NCI-H1694 (cell line): ENCODE data around the gene NRTN.
A peak's percentile ranks its signal among the peaks of the same experiment; 100 is the strongest.

Experiments used
- DNase-seq: peaks from one replicate; lab custom pipeline; 2025; lab: John Stamatoyannopoulos, UW

The NRTN gene

GRCh38 chr19:5814852-5815246 is 10.0 kb downstream of the NRTN start:
- DNase-seq: no peak

DNA sequence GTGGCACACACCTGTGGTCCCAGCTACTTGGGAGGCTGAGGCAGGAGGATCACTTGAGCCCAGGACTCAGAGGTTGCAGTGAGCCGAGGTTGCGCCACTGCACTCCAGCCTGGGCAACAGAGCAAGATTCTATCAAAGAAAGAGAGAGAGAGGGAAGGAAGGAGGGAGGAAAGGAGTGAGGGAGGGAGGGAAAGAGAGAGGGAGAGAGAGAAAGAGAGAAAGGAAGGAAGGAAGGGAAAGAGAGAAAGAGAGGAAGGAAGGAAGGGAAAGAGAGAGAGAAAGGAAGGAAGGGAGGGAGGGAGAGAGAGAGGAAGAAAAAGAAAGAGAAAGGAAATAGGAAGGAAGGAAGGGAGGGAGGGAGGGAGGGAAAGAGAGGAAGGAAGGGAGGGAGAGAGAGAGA is 12.4 kb downstream of the NRTN start:
- no peak for DNase-seq

DNA sequence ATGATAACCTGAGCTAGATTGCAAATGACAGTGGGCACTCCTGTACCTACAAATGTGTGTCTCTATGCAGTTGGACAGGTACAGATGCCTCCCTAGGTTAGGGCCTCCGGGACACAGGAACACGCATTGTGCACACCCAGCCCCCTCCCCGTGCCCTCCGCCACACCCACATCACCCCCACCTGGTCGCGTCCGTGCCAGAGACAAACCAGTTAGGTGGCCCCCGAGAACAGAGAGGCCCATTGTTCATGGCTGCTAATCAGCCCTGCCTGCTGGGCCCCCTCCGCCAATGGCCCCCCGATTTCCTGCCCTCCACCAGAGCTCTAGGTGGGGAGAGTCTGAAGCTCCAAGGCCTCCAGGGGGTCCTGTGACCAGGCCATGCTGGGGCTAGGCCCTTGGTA is 13.7 kb downstream of the NRTN start:
- DNase-seq: no peak

DNA sequence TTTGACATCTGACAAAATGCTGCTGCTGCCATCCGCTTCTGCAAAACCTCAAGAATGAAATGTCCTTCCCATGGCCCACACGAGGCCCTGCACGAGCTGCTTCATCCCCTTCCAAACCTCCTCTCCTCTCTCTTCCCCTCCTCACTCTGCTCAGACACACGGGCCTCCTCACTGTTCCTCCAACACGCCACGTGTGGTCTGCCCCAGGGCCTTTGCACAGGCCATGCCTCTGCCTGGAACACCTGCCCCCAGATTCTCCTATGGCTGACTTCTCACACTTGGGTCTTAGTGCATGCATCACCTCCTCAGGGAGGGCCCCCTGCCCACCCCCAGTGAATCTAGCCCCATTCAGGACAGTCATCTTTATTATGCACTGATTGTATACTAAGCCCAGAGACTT is 15.9 kb downstream of the NRTN start:
- no peak for DNase-seq

DNA sequence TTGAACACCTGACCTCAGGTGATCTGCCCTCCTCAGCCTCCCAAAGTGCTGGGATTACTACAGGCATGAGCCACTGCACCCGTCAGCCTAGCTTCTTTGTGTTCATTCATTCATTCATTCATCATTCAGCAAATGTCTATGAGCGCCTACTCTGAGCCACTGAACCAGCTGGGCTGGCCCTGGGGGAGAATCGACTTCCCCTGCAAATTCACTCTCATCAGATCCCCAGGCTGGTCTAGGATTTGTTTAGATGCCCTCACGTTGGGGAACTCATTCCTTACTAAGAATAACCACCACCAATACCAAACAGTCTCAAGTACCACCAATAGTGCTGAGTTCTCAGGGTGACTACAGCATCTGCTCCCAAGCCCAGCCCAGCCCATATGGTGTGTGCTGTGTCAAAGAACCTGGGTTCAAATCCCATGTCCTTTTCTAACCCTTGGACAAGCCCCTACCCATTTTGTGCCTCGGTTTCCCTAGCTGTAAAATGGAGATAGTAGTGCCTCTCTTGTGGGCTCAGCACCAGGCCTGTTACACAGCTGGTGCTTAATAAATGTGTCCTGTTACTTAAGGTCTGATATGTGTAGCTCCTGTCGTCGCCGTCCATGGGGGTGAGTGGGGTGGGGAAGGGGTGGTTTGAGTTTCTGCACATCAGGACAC is 16.8 kb downstream of the NRTN start:
- DNase-seq: no peak

- DNase-seq: no peak
Measured at GRCh38 chr19:5822181-5822844, 17.4 kb downstream of the NRTN start.

GRCh38 chr19:5823579-5824281 is 18.9 kb downstream of the NRTN start:
- DNase-seq: no peak

DNA sequence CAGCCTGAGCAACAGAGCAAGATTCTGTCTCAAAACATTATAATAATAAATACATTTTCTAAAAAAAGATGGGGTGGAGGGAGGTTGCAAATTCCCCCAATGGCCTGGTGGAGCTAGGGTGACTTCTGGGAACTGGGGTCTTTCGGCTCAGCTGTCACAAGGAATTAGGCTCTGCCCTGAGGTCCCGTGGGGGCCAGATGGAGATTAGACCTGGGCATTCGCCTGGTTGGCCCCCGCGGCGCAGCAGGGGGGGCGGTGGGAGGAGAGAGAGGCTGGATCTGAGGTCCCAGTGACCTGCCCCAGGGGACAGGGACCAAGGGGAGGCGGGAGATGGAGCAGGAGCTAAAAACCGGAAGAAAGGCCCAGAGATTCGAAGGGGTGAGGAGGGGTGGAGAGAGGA is 19.9 kb downstream of the NRTN start:
- DNase-seq: no peak

DNA sequence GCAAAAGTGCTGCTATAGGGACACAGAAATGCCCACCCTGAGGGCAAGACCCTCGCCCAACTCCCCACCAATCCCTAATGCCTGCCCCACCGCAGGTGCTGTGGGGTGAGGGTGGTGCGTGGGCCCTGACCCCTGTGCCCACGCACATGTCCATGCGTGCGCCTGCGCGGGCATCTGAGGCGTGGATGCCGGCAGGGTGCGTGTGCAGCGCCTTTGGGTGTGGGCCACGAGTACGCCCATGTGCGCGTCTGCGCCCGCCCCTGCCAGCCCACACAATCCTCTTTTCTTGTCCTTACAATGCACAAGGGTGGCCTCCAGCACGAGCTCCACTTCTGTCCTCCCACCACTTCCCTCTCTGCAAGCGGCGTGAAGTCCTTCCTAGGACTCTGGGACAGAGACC is 20.3 kb downstream of the NRTN start:
- DNase-seq: no peak

DNA sequence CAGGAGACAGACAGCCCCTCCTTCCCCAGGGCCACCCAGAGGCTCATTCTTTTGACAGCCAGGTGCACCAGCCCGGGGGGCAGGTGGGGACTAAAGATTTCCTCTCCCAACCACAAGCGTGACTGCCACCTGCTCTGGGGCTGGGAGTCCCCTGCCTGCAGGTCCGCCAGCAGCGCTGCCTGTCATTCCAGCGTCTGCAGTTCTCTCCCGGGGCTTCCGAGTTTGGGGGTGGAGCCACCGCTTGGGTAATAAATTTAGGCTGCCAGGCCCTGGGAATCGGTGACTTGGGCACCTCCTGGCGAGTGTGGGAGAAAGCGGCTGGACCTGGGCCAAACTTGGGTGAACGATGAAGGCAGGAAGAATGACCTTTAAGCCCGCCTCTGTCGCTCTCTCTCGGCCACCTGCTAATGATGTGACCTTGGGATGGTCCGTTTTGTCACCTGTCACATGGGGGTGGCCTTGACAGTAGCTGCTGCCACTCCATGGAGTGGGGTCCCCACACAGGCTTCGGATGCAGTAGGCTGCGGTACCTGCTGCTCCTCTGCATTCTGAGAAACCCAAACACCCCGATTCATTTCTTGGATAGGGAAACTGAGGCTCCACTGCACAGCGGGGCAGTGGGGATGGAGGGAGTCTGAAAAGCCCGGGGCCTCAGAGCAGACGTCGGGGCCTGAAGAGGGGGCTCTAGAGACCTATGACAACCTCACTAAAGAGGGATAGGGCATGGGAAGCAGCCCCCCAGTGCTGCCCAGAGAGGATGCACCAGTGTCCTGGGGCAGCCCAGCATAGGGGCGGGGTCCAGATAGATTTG is 21.9 kb downstream of the NRTN start:
- DNase-seq: peak; percentile 38

DNA sequence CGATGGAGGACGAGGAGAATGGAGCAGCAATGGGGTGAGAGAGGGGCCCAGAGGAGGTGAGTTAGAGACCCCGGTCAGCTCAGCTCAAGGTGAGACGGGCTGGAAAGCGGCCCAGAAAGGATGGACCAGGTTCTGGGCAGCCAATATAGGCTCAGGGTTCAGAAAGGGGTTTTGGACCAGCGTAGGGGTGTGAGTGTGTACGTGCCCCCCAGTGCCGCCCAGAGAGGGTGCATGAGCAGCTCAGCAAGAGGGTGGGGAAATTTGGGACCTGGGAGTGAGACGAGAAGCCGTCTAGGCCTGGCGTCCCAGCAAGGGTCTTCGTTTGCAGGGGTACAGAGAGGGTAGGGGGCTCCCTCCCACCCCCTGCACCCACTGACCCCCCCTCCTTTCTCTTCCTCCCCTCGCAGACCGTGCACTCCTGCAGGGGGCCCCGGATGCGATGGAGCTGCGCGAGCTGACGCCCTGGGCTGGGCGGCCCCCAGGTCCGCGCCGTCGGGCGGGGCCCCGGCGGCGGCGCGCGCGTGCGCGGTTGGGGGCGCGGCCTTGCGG is 22.5 kb downstream of the NRTN start:
- DNase-seq: no peak

GRCh38 chr19:5827891-5828660 is 23.2 kb downstream of the NRTN start:
- DNase-seq: no peak

- peak; percentile 9 for DNase-seq
Measured at GRCh38 chr19:5828661-5829566, 24.0 kb downstream of the NRTN start.

DNA sequence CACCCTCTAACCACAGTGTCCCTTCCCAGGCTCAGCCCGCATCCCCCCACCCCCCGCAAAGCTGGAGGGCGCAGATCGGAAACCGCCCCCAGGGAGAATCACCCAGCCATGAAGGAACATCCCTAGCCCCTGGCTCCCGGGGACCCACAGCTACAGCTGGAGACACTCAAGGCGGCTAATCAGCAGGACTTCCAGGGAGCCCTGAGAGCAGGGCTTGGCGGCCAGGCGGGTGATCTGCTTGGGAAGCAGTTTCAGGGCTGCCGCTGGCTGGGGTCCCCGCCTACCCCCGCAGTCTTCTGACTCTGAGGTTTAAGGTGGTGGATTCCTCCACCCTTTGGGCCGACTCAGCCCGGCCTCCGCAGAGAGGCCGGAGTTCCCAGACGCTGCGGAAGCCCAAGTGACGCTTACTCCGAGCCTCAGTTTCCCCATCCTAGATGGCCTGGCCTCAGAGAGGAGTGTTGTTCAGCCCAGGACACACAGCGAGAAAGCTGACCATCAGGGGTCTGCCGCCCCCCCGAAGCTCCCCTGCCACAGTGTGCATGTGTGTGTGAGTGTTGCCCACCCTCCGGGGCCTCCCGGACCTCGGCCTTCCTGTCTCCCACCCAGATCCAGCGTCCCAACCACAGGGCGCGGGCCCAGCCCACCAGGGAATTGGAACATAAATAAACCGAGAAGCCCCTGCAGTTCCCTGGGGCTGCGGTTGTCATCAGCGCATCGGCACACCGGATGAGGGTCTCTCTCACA is 24.9 kb downstream of the NRTN start:
- no peak for DNase-seq

DNA sequence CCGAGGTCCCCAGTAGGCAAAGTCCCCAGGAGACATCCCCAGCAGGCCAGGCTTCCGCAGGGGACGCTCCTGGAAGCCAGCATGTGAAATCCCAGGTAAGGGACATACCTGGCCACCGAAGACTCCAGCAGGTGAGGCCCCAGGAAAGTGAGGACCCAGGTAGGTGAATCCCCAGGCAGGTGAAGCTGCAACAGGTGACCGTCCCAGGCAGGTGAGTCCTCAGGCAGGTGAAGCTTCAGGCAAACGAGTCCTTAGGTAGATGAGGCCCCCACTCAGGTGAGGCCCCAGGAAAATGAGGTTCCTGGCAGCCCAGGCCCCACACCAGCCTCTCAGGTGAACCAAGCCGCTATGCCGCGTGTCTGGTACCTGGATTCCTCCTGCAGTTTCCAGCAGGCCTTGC is 26.3 kb downstream of the NRTN start:
- no peak for DNase-seq

DNA sequence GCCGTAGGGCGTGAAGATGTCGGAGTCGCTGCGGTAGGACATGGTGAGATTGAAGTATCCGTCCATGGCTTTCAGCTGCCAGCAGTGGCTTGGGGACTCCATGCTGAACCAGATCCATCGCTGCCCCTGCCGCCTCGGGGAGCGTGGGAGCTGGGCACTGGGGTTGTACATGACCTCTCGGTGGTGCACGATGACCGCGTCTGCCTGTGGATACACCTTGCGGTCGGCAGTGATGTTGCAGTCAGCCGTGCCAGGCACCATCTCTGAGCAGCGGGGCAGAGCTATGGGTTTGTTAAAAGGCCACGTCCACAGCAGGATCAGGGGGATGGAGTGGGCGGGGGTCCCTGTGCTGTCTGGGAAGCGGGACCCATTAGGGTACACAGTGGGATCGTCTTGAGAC is 27.2 kb downstream of the NRTN start:
- DNase-seq: no peak

DNA sequence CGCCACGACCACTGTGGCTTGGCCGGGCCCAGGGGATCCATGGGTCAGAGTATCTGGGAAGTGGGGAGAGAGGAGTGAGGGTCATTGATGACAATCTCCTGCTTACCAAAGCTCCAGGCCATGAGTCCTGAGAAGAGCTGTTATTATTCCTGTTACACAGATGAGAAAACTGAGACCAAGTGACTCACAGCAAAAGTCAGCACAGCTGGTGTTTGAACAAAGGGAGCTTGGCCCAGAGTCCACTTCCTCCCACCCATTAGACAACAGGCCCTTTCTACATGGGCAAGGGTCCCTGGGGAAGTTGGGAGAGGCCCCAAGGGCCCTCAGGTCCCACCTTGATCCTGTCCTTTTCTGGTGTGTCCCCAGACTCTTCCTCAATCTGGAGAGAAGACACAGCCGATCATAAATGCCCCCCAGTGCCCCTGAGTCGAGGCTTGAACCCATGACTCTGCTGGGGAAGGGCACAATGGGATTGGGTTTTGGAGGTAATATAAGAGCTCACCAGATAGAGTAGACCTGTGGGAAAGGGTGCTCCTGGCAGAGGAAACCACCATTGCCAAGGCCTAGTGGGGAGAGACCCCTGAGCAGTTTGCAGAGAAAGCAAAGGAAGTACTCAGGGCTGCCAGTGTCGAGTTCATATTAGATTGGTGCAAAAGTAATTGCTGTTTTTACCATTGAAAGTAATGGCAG is 27.8 kb downstream of the NRTN start:
- no peak for DNase-seq

DNA sequence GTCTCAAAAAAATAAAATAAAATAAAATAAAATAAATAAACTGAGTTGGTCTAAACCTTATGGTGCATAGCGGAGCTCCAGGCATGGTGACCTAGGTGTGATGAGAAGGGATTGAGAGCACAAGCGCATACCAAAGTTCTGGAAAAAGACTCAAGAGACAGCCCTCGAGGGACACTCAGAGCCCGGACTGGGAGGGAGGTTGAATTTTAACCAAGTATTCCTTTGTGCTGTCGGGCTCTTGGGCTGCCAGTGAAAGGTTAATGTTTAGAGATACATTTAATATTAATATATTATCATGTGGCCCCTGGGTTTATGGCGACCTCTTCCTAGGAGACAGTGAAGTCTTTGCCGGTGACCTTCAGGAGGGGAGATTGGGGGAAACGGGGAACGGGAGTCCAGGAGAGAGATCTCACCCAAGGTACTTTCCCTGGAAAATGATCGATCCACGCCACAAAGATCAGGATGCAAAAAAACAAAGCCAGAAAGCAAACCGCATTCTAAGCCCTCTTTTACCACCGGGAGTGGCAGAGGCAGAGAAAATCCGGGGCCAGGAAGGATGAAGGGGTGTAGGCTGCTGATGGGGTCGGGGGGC is 33.0 kb downstream of the NRTN start:
- DNase-seq: no peak
